ENCODE results near the gene ETNK2. TPM values are rescaled to one million over a fixed set of nuclear protein-coding genes. Genes with fewer than 3 reads are reported as not detected.

Gene ETNK2
- polyA plus RNA-seq, 4 donors, result 0.22 to 52.6 (median 3.2) TPM

DNA sequence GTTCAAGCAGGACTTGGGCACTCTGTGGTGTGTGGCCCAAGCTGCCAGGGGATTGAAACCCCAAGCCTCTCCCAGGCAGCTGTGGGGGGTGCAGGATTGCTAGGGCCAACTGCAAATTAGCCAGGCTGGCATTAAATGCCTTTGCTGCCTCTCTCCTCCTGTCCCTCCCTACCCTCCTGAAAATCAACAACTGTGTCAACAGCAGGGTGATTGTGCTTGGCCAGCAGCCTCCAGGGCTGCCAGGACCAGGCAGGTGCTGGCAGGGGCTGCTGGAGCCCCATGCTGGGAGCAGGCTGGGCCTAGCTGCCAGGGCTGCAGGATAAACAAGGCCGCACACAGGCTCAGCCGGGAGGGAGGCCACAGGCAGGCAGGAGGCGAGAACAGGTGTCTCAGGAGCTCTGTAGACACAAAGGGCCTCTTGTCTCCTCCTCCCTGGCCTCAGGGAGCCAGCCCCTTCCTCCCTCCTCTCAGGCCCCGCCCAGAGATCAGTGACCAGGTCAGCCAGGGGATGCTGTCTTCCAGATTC, 67.5 kb downstream of the ETNK2 start:
- peaks cover 2 to 50% (median 4%) of the 10 kb centered on the region in 3 donors for H3K4me1 ChIP-seq (ENCODE audit: control insufficient read depth in 3 of 3, insufficient read depth in 2 of 3, low read depth in 1 of 3, low read length in 2 of 3)
- peak overlapping the region; percentile 47 to 85 (median 64) for H3K27ac ChIP-seq (ENCODE audit: low read depth in 1 of 3, low read length in 2 of 3)
- H3K9me3 ChIP-seq (ENCODE audit: control insufficient read depth in 2 of 2, insufficient read depth in 1 of 2, low read depth in 1 of 2, low read length in 1 of 2), result no peaks in the 10 kb centered on the region
- H3K36me3 ChIP-seq (ENCODE audit: control insufficient read depth in 3 of 3, insufficient read depth in 2 of 3, low read depth in 1 of 3, low read length in 3 of 3), result peaks cover 0 to 12% (median 0%) of the 10 kb centered on the region in 3 donors
- H3K4me3 ChIP-seq (ENCODE audit: low read depth in 1 of 3, low read length in 3 of 3), result no peak overlapping the region
- WGBS, 3 donors, result 5 to 45% (median 22%) methylated on average over 4 of the region's 4 CpGs
- no peaks in the 10 kb centered on the region for H3K27me3 ChIP-seq (ENCODE audit: control insufficient read depth in 3 of 3, insufficient read depth in 3 of 3, low read length in 3 of 3)
- FAIRE-seq, result no peak
- DNase-seq, result peak; percentile 37 to 75

DNA sequence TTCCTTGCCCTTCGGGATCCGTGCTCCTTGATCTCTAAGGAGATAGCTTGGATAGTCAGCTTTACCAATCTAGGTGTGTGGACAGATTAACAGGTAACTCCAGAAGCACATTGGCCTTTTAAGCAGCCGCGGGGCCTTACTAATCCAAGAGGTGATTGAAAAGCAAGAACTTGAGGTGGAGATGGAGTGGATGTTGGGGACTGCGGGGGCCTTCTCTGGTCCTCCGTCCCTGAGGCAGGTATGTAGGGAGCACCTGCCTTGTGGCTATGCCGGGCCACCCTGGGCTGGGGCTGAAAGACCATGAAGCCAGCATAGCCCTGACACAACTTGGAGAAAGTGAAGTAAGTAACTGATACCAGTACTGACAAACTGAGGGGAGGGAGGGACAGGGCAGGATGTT, 68.4 kb downstream of the ETNK2 start:
- H3K27ac ChIP-seq (ENCODE audit: low read depth in 1 of 3, low read length in 2 of 3), result peak overlapping the region in 2 of 3 donors; percentile 64 to 85
- WGBS, 3 donors, result 66 to 80% (median 71%) methylated on average over 7 of the region's 7 CpGs
- H3K4me3 ChIP-seq (ENCODE audit: low read depth in 1 of 3, low read length in 3 of 3), result no peak overlapping the region
- peaks cover 0 to 12% (median 0%) of the 10 kb centered on the region in 3 donors for H3K36me3 ChIP-seq (ENCODE audit: control insufficient read depth in 3 of 3, insufficient read depth in 2 of 3, low read depth in 1 of 3, low read length in 3 of 3)
- DNase-seq (no peak), FAIRE-seq (no peak)
- H3K9me3 ChIP-seq (ENCODE audit: control insufficient read depth in 2 of 2, insufficient read depth in 1 of 2, low read depth in 1 of 2, low read length in 1 of 2), result no peaks in the 10 kb centered on the region
- H3K27me3 ChIP-seq (ENCODE audit: control insufficient read depth in 3 of 3, insufficient read depth in 3 of 3, low read length in 3 of 3), result no peaks in the 10 kb centered on the region
- H3K4me1 ChIP-seq (ENCODE audit: control insufficient read depth in 3 of 3, insufficient read depth in 2 of 3, low read depth in 1 of 3, low read length in 2 of 3), result peaks cover 2 to 54% (median 4%) of the 10 kb centered on the region in 3 donors

DNA sequence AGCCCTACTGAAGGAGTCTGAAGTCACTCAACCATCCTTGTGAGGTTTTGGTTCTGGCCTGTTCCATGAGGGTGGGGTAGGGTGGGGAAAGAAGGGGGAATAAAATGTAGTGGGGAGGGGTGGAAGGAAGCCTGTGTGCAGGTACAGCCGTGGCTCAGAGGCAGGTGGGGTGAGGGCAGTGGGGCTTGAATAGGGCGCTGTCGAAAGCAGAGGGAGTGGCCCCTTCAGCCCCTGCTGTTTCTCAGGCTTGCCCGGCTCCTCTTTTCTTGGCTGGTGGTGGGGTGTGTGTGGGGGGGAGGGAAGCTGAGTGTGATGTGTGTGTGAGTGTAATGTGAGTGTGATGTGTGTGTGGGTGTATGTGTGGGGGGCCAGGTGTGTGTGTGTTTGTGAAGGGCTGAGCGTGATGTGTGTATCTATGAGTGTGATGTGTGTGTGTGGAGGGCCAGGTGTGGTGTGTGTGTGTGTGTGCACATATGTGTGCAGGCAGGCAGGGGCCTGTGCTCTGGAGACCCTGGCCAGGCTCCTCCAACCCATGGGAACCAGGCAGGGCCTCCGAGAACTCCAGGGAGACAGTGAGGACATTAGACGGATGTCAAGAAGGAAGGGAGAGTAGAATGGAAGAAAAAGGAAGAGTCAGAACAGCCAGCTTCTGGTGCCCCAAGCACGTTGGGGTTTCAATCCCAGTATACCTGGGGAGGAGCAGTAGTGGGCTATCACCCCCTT, 69.9 kb downstream of the ETNK2 start:
- H3K27me3 ChIP-seq (ENCODE audit: control insufficient read depth in 3 of 3, insufficient read depth in 3 of 3, low read length in 3 of 3), result no peaks in the 10 kb centered on the region
- H3K9me3 ChIP-seq (ENCODE audit: control insufficient read depth in 2 of 2, insufficient read depth in 1 of 2, low read depth in 1 of 2, low read length in 1 of 2), result no peaks in the 10 kb centered on the region
- 76 to 81% (median 76%) methylated on average over 7 to 8 of the region's 8 CpGs for WGBS, 3 donors
- peaks cover 2 to 61% (median 4%) of the 10 kb centered on the region in 3 donors for H3K4me1 ChIP-seq (ENCODE audit: control insufficient read depth in 3 of 3, insufficient read depth in 2 of 3, low read depth in 1 of 3, low read length in 2 of 3)
- DNase-seq, result no peak
- H3K27ac ChIP-seq (ENCODE audit: low read depth in 1 of 3, low read length in 2 of 3), result peak overlapping the region in 1 of 3 donors; percentile 32
- H3K4me3 ChIP-seq (ENCODE audit: low read depth in 1 of 3, low read length in 3 of 3), result no peak overlapping the region
- no peak for FAIRE-seq
- H3K36me3 ChIP-seq (ENCODE audit: control insufficient read depth in 3 of 3, insufficient read depth in 2 of 3, low read depth in 1 of 3, low read length in 3 of 3), result peaks cover 0 to 18% (median 0%) of the 10 kb centered on the region in 3 donors

DNA sequence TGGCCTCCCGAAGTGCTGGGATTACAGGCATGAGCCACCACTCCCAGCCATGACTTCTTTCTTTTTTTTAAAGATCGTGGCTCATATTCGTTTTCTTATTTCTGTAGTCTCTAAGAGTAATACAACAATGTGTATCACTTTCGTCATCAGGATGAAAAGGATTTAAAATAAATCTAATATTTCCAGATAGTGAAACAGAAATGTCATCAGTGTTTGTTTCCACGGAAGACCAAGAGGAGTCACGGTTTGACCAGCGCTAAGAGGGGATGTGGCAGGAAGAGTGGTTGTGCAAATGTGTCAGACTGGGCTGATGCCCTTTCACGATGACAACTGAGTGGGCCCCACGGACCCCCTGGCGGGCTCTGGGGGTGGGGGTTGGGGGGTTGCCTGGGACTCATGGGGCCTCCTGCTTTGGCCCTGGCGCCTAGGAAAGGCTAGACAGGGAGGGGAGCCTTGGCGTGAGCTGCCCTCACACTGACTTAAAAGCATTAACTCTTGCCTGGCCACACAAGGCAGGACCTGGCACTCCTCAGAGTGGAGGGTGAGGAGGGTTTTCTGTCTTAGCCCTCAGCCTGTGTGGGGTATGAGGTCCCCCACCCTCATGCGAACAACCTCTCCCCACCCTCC, 70.6 kb downstream of the ETNK2 start:
- FAIRE-seq, result no peak
- WGBS, 3 donors, result 46 to 59% (median 51%) methylated on average over 13 of the region's 13 CpGs
- H3K4me1 ChIP-seq (ENCODE audit: control insufficient read depth in 3 of 3, insufficient read depth in 2 of 3, low read depth in 1 of 3, low read length in 2 of 3), result peaks cover 2 to 66% (median 4%) of the 10 kb centered on the region in 3 donors

More for the DNA sequence above, 70.6 kb downstream of the ETNK2 start:
- H3K27ac ChIP-seq (ENCODE audit: low read depth in 1 of 3, low read length in 2 of 3), result peak overlapping the region in 1 of 3 donors; percentile 32
- DNase-seq, result no peak
- H3K36me3 ChIP-seq (ENCODE audit: control insufficient read depth in 3 of 3, insufficient read depth in 2 of 3, low read depth in 1 of 3, low read length in 3 of 3), result peaks cover 0 to 22% (median 0%) of the 10 kb centered on the region in 3 donors
- H3K9me3 ChIP-seq (ENCODE audit: control insufficient read depth in 2 of 2, insufficient read depth in 1 of 2, low read depth in 1 of 2, low read length in 1 of 2), result no peaks in the 10 kb centered on the region
- H3K4me3 ChIP-seq (ENCODE audit: low read depth in 1 of 3, low read length in 3 of 3), result no peak overlapping the region
- H3K27me3 ChIP-seq (ENCODE audit: control insufficient read depth in 3 of 3, insufficient read depth in 3 of 3, low read length in 3 of 3), result no peaks in the 10 kb centered on the region

Other genes starting within 250 kb of the ETNK2 start
- 10 to 100 TPM; 12.4 to 43.7 (median 18.6) TPM for gene SOX13, start 78.9 kb downstream of the ETNK2 start, polyA plus RNA-seq
- gene REN, start 14.3 kb upstream of the ETNK2 start, polyA plus RNA-seq, result 100 to 1,000 TPM in 1 of 4 donors, under 1 TPM in 1, not detected in 2; 0.04 to 418 TPM
- 10 to 100 TPM in 2 of 4 donors, 1 to 10 TPM in 2; 4.0 to 22.7 (median 11.5) TPM for gene KISS1, start 44.4 kb upstream of the ETNK2 start, polyA plus RNA-seq
- 100 to 1,000 TPM in 3 of 4 donors, 10 to 100 TPM in 1; 42.8 to 136 (median 112) TPM for gene GOLT1A, start 61.9 kb upstream of the ETNK2 start, polyA plus RNA-seq
- 10 to 100 TPM; 27.4 to 58.0 (median 38.3) TPM for gene PLEKHA6, start 207.9 kb upstream of the ETNK2 start, polyA plus RNA-seq

Data from small intestine (tissue), 7 donors.